ENCODE measurements around the gene IGSF23. TPM values are rescaled to one million over a fixed set of nuclear protein-coding genes. Genes with fewer than 3 reads are reported as not detected.

Gene IGSF23
- total and polyA plus RNA-seq, 8 donors = 0.73 TPM; not detected in 7

DNA sequence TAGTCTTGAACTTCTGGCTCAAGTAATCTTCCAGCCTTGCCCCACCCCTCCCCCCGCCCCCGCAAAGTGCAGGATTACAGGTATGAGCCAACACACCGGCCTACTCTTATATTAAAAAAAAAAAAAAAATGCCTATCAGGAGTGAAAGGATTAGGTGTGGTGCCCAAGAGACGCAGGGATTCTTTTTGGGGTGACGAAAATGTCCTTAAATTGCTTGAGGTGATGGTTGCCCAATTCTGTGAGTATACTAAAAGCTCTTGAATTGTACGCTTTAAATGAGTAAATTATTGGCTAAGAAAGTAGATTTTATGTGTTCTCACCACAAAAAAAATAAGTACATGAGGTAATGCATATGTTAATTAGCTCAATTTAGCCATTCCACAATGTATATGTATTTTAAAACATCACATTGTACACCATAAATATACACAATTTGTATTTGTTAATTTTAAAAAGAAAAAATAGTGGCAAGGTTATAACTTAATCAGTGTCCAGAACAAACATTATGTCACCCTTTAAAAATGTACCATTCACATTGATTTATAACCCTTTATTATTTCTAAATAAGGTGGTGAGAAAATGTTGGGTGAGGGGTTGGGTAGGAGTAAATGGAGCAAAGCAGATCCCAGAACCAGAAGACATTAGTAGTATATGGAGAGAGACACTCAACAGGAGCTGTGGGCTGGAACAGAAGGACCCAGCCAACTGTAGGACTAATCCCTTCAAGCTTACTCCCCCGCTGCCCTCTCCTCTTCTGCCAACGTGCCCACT, 3.9 kb downstream of the IGSF23 start:
- Histone ChIP-seq H3K4me1 (peaks cover 11 to 22% (median 12%) of the 10 kb centered on the region in 4 donors), H3K4me3 (no peak overlapping the region), H3K36me3 (no peaks in the 10 kb centered on the region), H3K9me3 (no peaks in the 10 kb centered on the region), H3K27me3 (no peaks in the 10 kb centered on the region), H3K27ac (no peak overlapping the region)
- intact Hi-C loops (cut with DNase I; ENCODE audit: low total_unique reads) = no loop called here
- WGBS, 5 donors = 71 to 87% (median 84%) methylated on average over 7 to 8 of the region's 8 CpGs
- TF ChIP-seq POLR2A (IDR thresholded peaks at IDR 0.05) (no peak), POLR2AphosphoS5 (IDR thresholded peaks at IDR 0.05) (no peak)
- TF ChIP-seq, protein P1, sequence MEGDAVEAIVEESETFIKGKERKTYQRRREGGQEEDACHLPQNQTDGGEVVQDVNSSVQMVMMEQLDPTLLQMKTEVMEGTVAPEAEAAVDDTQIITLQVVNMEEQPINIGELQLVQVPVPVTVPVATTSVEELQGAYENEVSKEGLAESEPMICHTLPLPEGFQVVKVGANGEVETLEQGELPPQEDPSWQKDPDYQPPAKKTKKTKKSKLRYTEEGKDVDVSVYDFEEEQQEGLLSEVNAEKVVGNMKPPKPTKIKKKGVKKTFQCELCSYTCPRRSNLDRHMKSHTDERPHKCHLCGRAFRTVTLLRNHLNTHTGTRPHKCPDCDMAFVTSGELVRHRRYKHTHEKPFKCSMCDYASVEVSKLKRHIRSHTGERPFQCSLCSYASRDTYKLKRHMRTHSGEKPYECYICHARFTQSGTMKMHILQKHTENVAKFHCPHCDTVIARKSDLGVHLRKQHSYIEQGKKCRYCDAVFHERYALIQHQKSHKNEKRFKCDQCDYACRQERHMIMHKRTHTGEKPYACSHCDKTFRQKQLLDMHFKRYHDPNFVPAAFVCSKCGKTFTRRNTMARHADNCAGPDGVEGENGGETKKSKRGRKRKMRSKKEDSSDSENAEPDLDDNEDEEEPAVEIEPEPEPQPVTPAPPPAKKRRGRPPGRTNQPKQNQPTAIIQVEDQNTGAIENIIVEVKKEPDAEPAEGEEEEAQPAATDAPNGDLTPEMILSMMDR (IDR thresholded peaks at IDR 0.05) = no peak
- no peak for DNase-seq

DNA sequence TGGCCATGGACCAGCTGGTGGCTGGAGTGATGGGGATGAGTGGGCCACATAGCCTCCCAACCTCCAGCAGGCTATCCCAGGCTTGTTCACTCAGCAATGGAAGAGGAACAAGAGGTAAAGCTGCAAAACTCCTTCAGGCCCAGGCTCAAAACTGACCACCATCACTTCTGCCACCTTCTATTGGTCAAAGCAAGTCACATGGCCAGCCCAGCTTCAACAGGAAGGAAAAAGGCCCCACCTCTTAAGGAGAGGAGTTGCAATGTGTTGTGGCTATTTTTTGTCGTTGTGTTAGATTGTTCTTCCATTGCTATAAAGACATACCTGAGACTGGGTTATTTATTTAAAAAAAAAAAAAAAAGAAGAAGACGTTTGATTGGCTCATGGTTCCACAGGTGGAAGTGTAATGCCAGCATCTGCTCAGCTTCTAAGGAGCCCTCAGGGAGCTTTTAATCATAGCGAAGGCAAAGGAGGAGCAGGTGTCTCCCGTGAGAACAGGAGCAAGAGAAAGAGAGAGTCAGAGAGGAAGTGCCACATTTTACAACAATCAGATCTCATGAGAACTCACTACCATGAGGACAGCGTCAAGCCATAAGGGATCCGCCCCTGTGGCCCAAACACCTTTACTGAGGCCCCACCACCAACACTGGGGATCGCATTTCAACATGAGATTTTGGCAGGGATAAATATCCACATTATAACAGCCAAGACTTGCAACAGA, 5.4 kb downstream of the IGSF23 start:
- Histone ChIP-seq H3K27ac (no peak overlapping the region), H3K4me1 (peaks cover 8 to 21% (median 12%) of the 10 kb centered on the region in 4 donors), H3K4me3 (no peak overlapping the region), H3K27me3 (no peaks in the 10 kb centered on the region), H3K36me3 (no peaks in the 10 kb centered on the region), H3K9me3 (no peaks in the 10 kb centered on the region)
- 76 to 84% (median 82%) methylated on average over 7 of the region's 7 CpGs for WGBS, 5 donors
- no peak for DNase-seq
- intact Hi-C loops (cut with DNase I; ENCODE audit: low total_unique reads) = no loop called here
- no peak for TF ChIP-seq POLR2A (IDR thresholded peaks at IDR 0.05)
- TF ChIP-seq, protein P1 (IDR thresholded peaks at IDR 0.05) = no peak
- TF ChIP-seq POLR2AphosphoS5 (IDR thresholded peaks at IDR 0.05) = no peak
- TF ChIP-seq EP300 (IDR thresholded peaks at IDR 0.05) = no peak

DNA sequence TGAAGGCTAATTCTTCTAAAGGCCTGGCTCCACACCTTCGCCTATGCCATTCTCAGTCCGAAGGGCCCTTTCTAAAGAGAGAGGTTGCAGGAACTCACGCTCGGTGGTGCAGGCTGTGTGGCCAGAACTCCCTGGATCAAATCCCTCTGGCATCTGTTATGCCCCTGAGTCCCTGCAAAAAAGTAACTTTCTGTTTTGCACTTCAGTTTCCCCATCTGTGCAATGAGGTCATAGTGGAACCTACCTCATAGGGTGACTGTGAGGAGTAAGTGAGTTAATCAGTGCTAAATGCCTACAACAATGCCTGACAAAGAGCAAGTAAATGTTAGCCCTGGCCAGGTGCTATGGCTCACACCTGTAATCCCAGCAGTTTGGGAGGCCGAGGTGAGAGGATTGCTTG, 7.3 kb downstream of the IGSF23 start:
- 88 to 94% (median 91%) methylated on average over 5 of the region's 5 CpGs for WGBS, 5 donors
- Histone ChIP-seq H3K4me1 (peaks cover 5 to 8% (median 6%) of the 10 kb centered on the region in 4 donors), H3K27me3 (no peaks in the 10 kb centered on the region), H3K36me3 (no peaks in the 10 kb centered on the region), H3K4me3 (no peak overlapping the region), H3K9me3 (no peaks in the 10 kb centered on the region), H3K27ac (no peak overlapping the region)
- no peak for TF ChIP-seq EP300 (IDR thresholded peaks at IDR 0.05)
- TF ChIP-seq, protein P1 (IDR thresholded peaks at IDR 0.05) = no peak
- intact Hi-C loops (cut with DNase I; ENCODE audit: low total_unique reads) = no loop called here
- DNase-seq = no peak

DNA sequence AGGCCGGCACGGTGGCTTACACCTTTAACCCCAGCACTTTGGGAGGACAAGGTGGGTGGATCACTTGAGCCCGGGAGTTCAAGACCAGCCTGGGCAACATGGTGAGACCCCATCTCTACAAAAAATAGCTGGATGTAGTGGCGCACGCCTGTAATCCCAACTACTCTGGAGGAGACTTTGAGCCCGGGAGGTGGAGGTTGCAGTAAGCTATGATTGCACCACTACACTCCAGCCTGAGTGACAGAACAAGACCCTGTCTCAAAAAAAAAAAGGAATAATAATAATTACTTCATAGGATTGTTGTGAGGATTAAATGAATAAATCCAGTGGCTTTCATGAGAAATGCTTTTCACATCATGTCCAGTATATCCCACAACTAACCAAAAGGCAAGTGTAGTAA, 8.0 kb downstream of the IGSF23 start:
- Histone ChIP-seq H3K27ac (no peak overlapping the region), H3K4me1 (peaks cover 0 to 4% (median under 1%) of the 10 kb centered on the region in 4 donors), H3K36me3 (no peaks in the 10 kb centered on the region), H3K4me3 (no peak overlapping the region), H3K9me3 (no peaks in the 10 kb centered on the region), H3K27me3 (no peaks in the 10 kb centered on the region)
- intact Hi-C loops (cut with DNase I; ENCODE audit: low total_unique reads) = no loop called here
- 77 to 96% (median 89%) methylated on average over 6 of the region's 6 CpGs for WGBS, 5 donors
- no peak for DNase-seq
- TF ChIP-seq EP300 (IDR thresholded peaks at IDR 0.05) = no peak
- no peak for TF ChIP-seq POLR2AphosphoS5 (IDR thresholded peaks at IDR 0.05)
- TF ChIP-seq, protein P1 (IDR thresholded peaks at IDR 0.05) = no peak
- no peak for TF ChIP-seq POLR2A (IDR thresholded peaks at IDR 0.05)

Measured in stomach (tissue), 9 donors.